Trophoblast cell (in vitro differentiated cells and primary cell): Measurements from ENCODE around the gene COPS7A.
A peak's percentile ranks its signal among the peaks of the same experiment; 100 is the strongest.

Experiments used
- DNase-seq, 2 donors: peaks; one replicate each; pipeline ENCODE4 v3.0.0-alpha.2; 2016
- H2AFZ ChIP-seq: 2 replicates; pipeline ENCODE4 v1.6.1; 2013; ENCODE audit warnings: low read length, moderate library complexity, mild to moderate bottlenecking; ENCODE audit not compliant: insufficient read depth, poor library complexity
- H2AK5ac ChIP-seq: 2 replicates; pipeline ENCODE4 v1.6.1; 2013; ENCODE audit warnings: mild to moderate bottlenecking, low read length
- H2BK120ac ChIP-seq: 2 replicates; pipeline ENCODE4 v1.6.1; 2013; ENCODE audit warnings: low read length, mild to moderate bottlenecking, moderate library complexity; ENCODE audit not compliant: insufficient read depth, poor library complexity
- H2BK12ac ChIP-seq: 2 replicates; pipeline ENCODE4 v1.6.1; 2013; ENCODE audit warnings: mild to moderate bottlenecking, low read length, moderate library complexity
- H2BK5ac ChIP-seq: 2 replicates; pipeline ENCODE4 v1.6.1; 2013; ENCODE audit warnings: low read length, low read depth, moderate library complexity, mild to moderate bottlenecking; ENCODE audit not compliant: poor library complexity
- H3K14ac ChIP-seq: 2 replicates; pipeline ENCODE4 v1.6.1; 2013; ENCODE audit warnings: mild to moderate bottlenecking, low read length
- H3K18ac ChIP-seq: 2 replicates; pipeline ENCODE4 v1.6.1; 2013; ENCODE audit warnings: mild to moderate bottlenecking, low read length
- H3K23ac ChIP-seq: 2 replicates; pipeline ENCODE4 v1.6.1; 2013; ENCODE audit warnings: low read length
- H3K27ac ChIP-seq: 2 replicates; pipeline ENCODE4 v1.5.1; 2013; ENCODE audit warnings: low read depth, mild to moderate bottlenecking, inconsistent platforms, low read length, moderate library complexity
- H3K27me3 ChIP-seq: 2 replicates; pipeline ENCODE4 v1.6.1; 2013; ENCODE audit warnings: inconsistent platforms, mild to moderate bottlenecking, low read length, moderate library complexity; ENCODE audit not compliant: insufficient read depth
- H3K36me3 ChIP-seq, 2 experiments: 1 replicate in 1 of 2; 2 replicates in 1 of 2; pipeline ENCODE4 v1.6.1; 2013; ENCODE audit warnings: low read length in 2 of 2, mild to moderate bottlenecking in 2 of 2, moderate library complexity in 1 of 2; ENCODE audit not compliant: insufficient read depth in 2 of 2, control insufficient read depth in 1 of 2
- H3K4ac ChIP-seq: 2 replicates; pipeline ENCODE4 v1.6.1; 2013; ENCODE audit warnings: low read depth, mild to moderate bottlenecking, low read length, moderate library complexity
- H3K4me1 ChIP-seq, 2 experiments: 1 replicate in 1 of 2; 2 replicates in 1 of 2; pipeline ENCODE4 v1.6.1; 2013; ENCODE audit warnings: low read length in 2 of 2, mild to moderate bottlenecking in 2 of 2, moderate library complexity in 1 of 2; ENCODE audit not compliant: insufficient read depth in 2 of 2, control insufficient read depth in 1 of 2
- H3K4me2 ChIP-seq: 2 replicates; pipeline ENCODE4 v1.6.1; 2013; ENCODE audit warnings: inconsistent platforms, mild to moderate bottlenecking, low read length, moderate library complexity
- H3K4me3 ChIP-seq: 2 replicates; pipeline ENCODE4 v1.5.1; 2013; ENCODE audit warnings: mild to moderate bottlenecking, low read depth, low read length, inconsistent platforms
- H3K79me1 ChIP-seq: one replicate; pipeline ENCODE4 v1.6.1; 2013; ENCODE audit warnings: low read length
- H3K79me2 ChIP-seq: 2 replicates; pipeline ENCODE4 v1.6.1; 2013; ENCODE audit warnings: low read length, mild to moderate bottlenecking; ENCODE audit not compliant: control insufficient read depth, insufficient read depth, poor library complexity
- H3K9ac ChIP-seq: 2 replicates; pipeline ENCODE4 v1.6.1; 2013; ENCODE audit warnings: mild to moderate bottlenecking, low read length
- H3K9me3 ChIP-seq: 2 replicates; pipeline ENCODE4 v1.6.1; 2013; ENCODE audit warnings: low read depth, mild to moderate bottlenecking, control low read depth, inconsistent platforms, low read length; ENCODE audit not compliant: insufficient read depth
- H4K12ac ChIP-seq: 2 replicates; pipeline ENCODE4 v1.6.1; 2013; ENCODE audit warnings: low read depth, mild to moderate bottlenecking, low read length, moderate library complexity
- H4K8ac ChIP-seq: 2 replicates; pipeline ENCODE4 v1.6.1; 2013; ENCODE audit warnings: low read depth, mild to moderate bottlenecking, low read length, moderate library complexity
- H4K91ac ChIP-seq: one replicate; pipeline ENCODE4 v1.6.1; 2013; ENCODE audit warnings: low read depth, mild to moderate bottlenecking, low read length, moderate library complexity
- WGBS: extraction: QIAGEN DNeasy Blood & Tissue Kit; methylation state at CpG from one replicate; pipeline ENCODE4 v1.1.7; 2013; ENCODE audit warnings: missing lambda C conversion rate; ENCODE audit not compliant: insufficient read length, insufficient coverage; ENCODE audit errors: extremely low coverage; 5-methylcytosine and 5-hydroxymethylcytosine counted together

COPS7A gene

DNA sequence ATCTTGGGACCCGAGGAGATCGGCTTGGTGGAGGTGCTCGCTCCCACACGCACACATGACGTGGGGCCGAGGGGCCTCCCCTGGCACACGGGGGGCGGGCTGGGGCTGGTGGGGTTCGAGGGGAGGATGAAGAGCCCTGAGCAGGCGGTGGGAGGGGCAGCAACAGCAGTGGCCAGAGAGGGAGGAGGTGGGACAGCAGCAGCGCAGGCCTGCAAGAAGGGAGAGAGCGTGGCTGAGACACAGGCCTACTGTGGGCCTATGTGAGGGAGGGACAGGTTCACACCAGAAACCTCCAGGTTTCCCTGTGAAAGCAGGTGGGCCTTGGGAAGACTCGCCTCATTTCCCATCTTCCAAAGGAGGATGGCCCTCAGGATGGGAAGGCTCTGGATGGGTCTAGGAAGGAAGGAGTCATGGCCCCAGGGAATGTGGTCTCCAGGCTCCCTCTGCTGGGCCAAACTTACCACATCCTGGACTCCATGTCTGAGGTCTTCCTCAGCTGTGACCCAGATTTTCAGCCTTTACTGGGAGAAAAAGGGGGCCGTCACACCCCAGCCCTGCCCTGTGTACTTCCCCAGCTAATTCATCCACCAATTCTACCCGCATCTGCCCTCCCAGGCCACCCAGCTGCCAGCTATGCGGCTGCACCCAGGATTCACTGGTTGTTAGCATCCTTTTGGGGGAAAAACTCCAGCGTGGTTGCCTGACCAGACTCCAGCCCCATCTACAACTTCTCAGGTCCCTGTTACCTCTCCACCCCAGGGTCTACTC, 26.1 kb upstream of the COPS7A start:
- Histone ChIP-seq H3K4me3 (no peak overlapping the region), H3K18ac (no peak overlapping the region), H3K27ac (no peak overlapping the region), H3K23ac (no peak overlapping the region), H2AFZ (no peak overlapping the region), H4K91ac (no peak overlapping the region), H3K4ac (no peak overlapping the region), H4K8ac (no peak overlapping the region), H3K14ac (no peak overlapping the region), H3K4me2 (no peak overlapping the region), H2AK5ac (no peak overlapping the region), H3K79me1 (no peaks in the 10 kb centered on the region), H2BK5ac (no peak overlapping the region), H2BK120ac (no peak overlapping the region), H2BK12ac (no peak overlapping the region), H3K27me3 (peaks cover 31% of the 10 kb centered on the region), H3K9me3 (no peaks in the 10 kb centered on the region), H3K4me1 (peaks cover 4 to 8% of the 10 kb centered on the region in 2 experiments), H3K9ac (no peak overlapping the region), H3K36me3 (no peaks in the 10 kb centered on the region), H3K79me2 (no peaks in the 10 kb centered on the region), H4K12ac (no peak overlapping the region)
- WGBS = no CpG with 5 or more reads among the region's 17 CpGs
- DNase-seq = peak; percentile 43 to 67

DNA sequence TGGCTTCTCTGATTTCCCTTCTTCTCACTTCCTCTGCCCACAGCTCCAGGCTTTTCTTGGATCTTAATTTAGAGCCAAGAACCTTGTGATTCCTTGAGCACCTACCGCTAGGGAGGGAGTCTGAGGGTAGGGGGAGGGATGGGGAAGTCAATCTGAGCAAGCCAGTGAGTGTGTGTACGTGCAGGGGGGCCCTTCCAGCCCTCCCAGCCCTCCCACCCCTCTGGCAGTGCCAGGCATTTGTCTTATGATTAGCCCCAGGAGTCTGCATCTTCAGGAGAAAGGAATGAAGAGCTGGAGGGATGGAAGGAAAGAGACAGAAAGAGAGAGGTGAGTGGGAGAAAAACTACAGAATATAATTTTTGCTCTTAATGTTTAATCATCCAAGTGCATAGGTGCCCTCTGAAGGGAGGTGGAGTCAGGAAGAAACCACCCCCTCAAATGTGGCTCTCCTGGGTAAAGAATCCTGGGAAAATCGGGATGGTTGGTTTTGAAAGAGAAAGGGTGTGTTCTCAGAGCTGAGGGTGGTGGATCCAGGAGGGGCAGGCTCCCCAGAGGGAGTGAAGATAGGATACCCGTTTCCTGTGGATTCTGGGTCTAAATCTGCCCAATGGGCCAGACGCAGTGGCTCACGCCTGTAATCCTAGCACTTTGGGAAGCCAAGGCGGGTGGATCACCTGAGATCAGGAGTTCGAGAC, 25.3 kb upstream of the COPS7A start:
- Histone ChIP-seq H3K18ac (no peak overlapping the region), H3K27ac (no peak overlapping the region), H3K27me3 (peaks cover 31% of the 10 kb centered on the region), H3K23ac (no peak overlapping the region), H2AFZ (no peak overlapping the region), H3K4me2 (no peak overlapping the region), H4K8ac (no peak overlapping the region), H3K9me3 (no peaks in the 10 kb centered on the region), H3K79me2 (no peaks in the 10 kb centered on the region), H3K9ac (no peak overlapping the region), H3K4me3 (no peak overlapping the region), H3K4me1 (peaks cover 4 to 8% of the 10 kb centered on the region in 2 experiments), H2BK12ac (no peak overlapping the region), H3K4ac (no peak overlapping the region), H2BK120ac (no peak overlapping the region), H3K79me1 (no peaks in the 10 kb centered on the region), H2AK5ac (no peak overlapping the region), H4K12ac (no peak overlapping the region), H3K36me3 (no peaks in the 10 kb centered on the region), H2BK5ac (no peak overlapping the region), H4K91ac (no peak overlapping the region), H3K14ac (no peak overlapping the region)
- no CpG with 5 or more reads among the region's 8 CpGs for WGBS
- no peak for DNase-seq

DNA sequence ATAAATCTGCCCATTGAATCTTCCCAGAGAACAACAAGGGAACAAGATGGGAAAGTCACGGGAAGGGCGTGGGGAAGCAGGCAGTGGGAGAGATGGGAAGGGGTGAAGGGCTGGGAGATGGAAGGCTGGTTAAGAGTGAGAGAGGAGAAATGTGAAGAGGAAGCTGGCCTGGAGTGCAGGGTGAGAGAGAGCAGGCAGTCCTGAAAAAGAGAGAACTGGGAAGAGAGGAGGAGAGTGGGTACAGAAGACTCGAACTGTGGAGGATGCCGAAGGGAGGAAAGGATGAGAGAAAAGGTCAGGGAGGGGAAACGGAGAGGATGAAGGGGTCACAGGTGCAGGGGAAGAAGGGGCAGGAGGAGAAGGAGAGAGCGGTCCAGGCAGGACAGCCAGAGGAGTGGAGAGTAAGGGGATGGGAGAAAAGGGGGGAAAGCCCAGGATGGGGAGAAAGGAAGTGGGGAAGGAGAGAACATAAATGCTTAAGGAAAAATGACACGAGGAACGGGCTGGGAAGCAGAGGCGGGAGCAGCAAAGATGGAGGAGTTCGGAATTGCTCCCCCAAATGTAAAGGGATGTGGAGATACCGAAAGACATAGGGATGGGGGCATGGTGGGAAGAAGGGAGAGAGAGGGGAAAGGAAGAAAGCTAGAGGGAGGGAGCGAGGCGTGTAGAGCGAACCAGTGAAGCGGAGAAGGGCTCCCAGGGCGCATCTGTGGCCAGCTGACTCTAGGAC, 24.4 kb upstream of the COPS7A start:
- Histone ChIP-seq H3K27me3 (peaks cover 31% of the 10 kb centered on the region), H2BK12ac (no peak overlapping the region), H3K4me1 (peaks cover 4 to 8% of the 10 kb centered on the region in 2 experiments), H3K4me2 (peak overlapping the region; percentile 59), H4K12ac (no peak overlapping the region), H3K9me3 (no peaks in the 10 kb centered on the region), H2AFZ (no peak overlapping the region), H3K14ac (no peak overlapping the region), H4K8ac (no peak overlapping the region), H3K27ac (no peak overlapping the region), H3K9ac (no peak overlapping the region), H3K23ac (no peak overlapping the region), H3K4me3 (no peak overlapping the region), H3K18ac (no peak overlapping the region), H2BK5ac (no peak overlapping the region), H2BK120ac (no peak overlapping the region), H2AK5ac (no peak overlapping the region), H3K79me1 (no peaks in the 10 kb centered on the region), H3K79me2 (no peaks in the 10 kb centered on the region), H4K91ac (no peak overlapping the region), H3K36me3 (no peaks in the 10 kb centered on the region), H3K4ac (no peak overlapping the region)
- DNase-seq = no peak
- whole genome bisulfite sequencing = no CpG with 5 or more reads among the region's 16 CpGs

DNA sequence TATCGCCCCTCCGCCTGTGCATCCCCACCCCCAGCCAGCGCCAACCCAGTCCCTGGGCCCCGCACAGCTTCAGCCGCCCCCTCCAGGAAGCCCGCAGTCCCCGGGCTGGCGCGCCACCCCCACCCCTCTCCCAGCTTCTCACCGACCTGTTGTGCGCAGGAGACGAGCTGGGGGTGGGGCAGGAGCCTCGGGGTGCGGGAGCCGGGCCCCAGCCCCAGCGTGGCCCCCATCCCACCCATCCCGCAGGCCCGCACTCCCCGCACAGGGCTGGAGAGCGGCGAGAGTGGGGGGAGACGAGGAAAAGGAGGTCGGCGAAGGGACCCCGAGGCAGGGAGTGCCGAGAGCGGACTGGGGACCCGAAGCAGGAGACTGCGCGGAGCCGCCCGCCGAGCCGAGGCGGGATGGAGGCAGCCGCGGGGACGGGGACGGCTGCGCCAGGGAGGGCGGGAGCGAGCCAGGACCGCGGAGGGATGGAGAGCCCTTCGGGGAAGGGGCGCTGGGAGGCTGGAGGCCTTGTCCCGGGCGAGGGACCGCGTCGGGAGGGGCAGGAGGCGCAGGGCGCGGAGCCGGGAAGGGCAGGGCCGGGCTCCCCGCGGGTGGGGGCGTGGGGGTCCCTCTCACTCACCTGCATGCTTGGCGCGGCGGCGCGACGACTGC, 23.7 kb upstream of the COPS7A start:
- H2BK12ac ChIP-seq = no peak overlapping the region
- H3K14ac ChIP-seq = no peak overlapping the region
- no peak overlapping the region for H4K8ac ChIP-seq
- H4K91ac ChIP-seq = no peak overlapping the region
- H3K9ac ChIP-seq = no peak overlapping the region
- no peak overlapping the region for H3K23ac ChIP-seq
- no peak for DNase-seq
- no peaks in the 10 kb centered on the region for H3K9me3 ChIP-seq
- no peaks in the 10 kb centered on the region for H3K79me2 ChIP-seq
- WGBS = no CpG with 5 or more reads among the region's 65 CpGs
- no peak overlapping the region for H3K4me3 ChIP-seq
- no peak overlapping the region for H2BK120ac ChIP-seq
- H2AK5ac ChIP-seq = no peak overlapping the region
- H2BK5ac ChIP-seq = no peak overlapping the region
- H3K4me1 ChIP-seq = peaks cover 4 to 8% of the 10 kb centered on the region in 2 experiments
- H4K12ac ChIP-seq = no peak overlapping the region
- H3K36me3 ChIP-seq = no peaks in the 10 kb centered on the region
- H3K27me3 ChIP-seq = peaks cover 31% of the 10 kb centered on the region
- no peaks in the 10 kb centered on the region for H3K79me1 ChIP-seq
- H3K4me2 ChIP-seq = peak overlapping the region; percentile 59
- no peak overlapping the region for H3K18ac ChIP-seq
- no peak overlapping the region for H3K4ac ChIP-seq
- H2AFZ ChIP-seq = no peak overlapping the region
- no peak overlapping the region for H3K27ac ChIP-seq
